HepG2 (cell line): ENCODE measurements around the gene GPC6. TPM values are rescaled to one million over a fixed set of nuclear protein-coding genes. Genes with fewer than 3 reads are reported as not detected.

Experiments used
- ATAC-seq: fragments of 200-7000 bp; cut with Tn5 transposase; 3 replicates; pipeline ENCODE4 v1.9.1; 2020; ENCODE audit warnings: mild to moderate bottlenecking, moderate library complexity
- BruUV-seq: library from RNA; stranded (reverse); fragments of 400-500 nt; replicated peaks from 2 replicates; lab custom pipeline; 2021; lab: Mats Ljungman, UMichigan
- CTCF ChIA-PET: fragments of 300-600 bp; formaldehyde crosslinking; extraction: SDS; loops from one replicate; lab custom pipeline; 2021; ENCODE audit warnings: low total read pairs, inconsistent platforms, low intra/inter-chr PET ratio; lab: Yijun Ruan, JAX
- POLR2A ChIA-PET: fragments of 350-600 bp; sonication (Branson Sonifier 250); formaldehyde crosslinking; loops from one replicate; lab custom pipeline; 2020; ENCODE audit warnings: antibody characterized with exemption, inconsistent platforms; lab: Yijun Ruan, JAX
- DNase-seq: peaks from one replicate; pipeline ENCODE4 v3.0.0-alpha.2; 2015; ENCODE audit warnings: low spot score
- FAIRE-seq: peaks from 3 replicates; lab custom pipeline; 2011; peaks lifted over from hg19 to GRCh38; lab: Jason Lieb, UNC
- H2AFZ ChIP-seq: one replicate; pipeline ENCODE4 v1.6.1; 2011; ENCODE audit warnings: low read length, inconsistent platforms
- H3K27ac ChIP-seq: fragments of 300-600 bp; 3 replicates; pipeline ENCODE4 v1.8.0; 2011; ENCODE audit warnings: mixed run types, mild to moderate bottlenecking, mixed read lengths, low read length, inconsistent platforms; ENCODE audit not compliant: insufficient read depth; ENCODE audit errors: extremely low read length
- H3K27me3 ChIP-seq, 2 experiments: fragments of 200-600 bp in 1 of 2; 2 replicates in 1 of 2; 3 replicates in 1 of 2; pipeline versions ENCODE4 v1.6.0 to v1.8.0; 2011; ENCODE audit warnings: low read length in 2 of 2, mild to moderate bottlenecking in 2 of 2, moderate library complexity in 2 of 2, inconsistent platforms in 1 of 2; ENCODE audit not compliant: insufficient read depth in 2 of 2, control insufficient read depth in 1 of 2
- H3K36me3 ChIP-seq, 2 experiments: fragments of 200-600 bp in 1 of 2; replicated peaks in 1 of 2; 2 replicates in 1 of 2; 3 replicates in 1 of 2; pipeline versions ENCODE4 v1.5.1 to v1.8.0; 2011; ENCODE audit warnings: low read length in 2 of 2, inconsistent platforms in 1 of 2; ENCODE audit not compliant: insufficient read depth in 2 of 2, control insufficient read depth in 1 of 2
- H3K4me1 ChIP-seq: 2 replicates; pipeline ENCODE4 v1.5.1; 2012; ENCODE audit warnings: low read length, inconsistent platforms; ENCODE audit not compliant: insufficient read depth
- H3K4me2 ChIP-seq: 2 replicates; pipeline ENCODE4 v1.6.0; 2011; ENCODE audit warnings: low read depth, low read length, inconsistent platforms
- H3K4me3 ChIP-seq, 3 experiments: fragments of 200-600 bp in 1 of 3; sonication (generic), shearing (Covaris generic) in 1 of 3; replicated peaks in 1 of 3; 2 replicates each; pipeline ENCODE4 v1.5.1; 2011 to 2016; ENCODE audit warnings: low read length in 3 of 3, inconsistent platforms in 2 of 3, low read depth in 2 of 3, mild to moderate bottlenecking in 2 of 3, control low read depth in 1 of 3, mixed read lengths in 1 of 3; ENCODE audit not compliant: insufficient read depth in 1 of 3
- H3K79me2 ChIP-seq: one replicate; pipeline ENCODE4 v1.6.1; 2011; ENCODE audit warnings: low read length, inconsistent platforms; ENCODE audit not compliant: insufficient read depth
- H3K9ac ChIP-seq: 2 replicates; pipeline ENCODE4 v1.6.0; 2011; ENCODE audit warnings: mild to moderate bottlenecking, low read depth, low read length, inconsistent platforms; ENCODE audit not compliant: insufficient read depth
- H3K9me3 ChIP-seq: 2 replicates; pipeline ENCODE4 v1.5.1; 2012; ENCODE audit warnings: mild to moderate bottlenecking, low read length
- H4K20me1 ChIP-seq: 2 replicates; pipeline ENCODE4 v1.6.0; 2011; ENCODE audit warnings: inconsistent platforms, mild to moderate bottlenecking, low read length, moderate library complexity; ENCODE audit not compliant: insufficient read depth
- CBX1 ChIP-seq: IDR thresholded peaks from one replicate; pipeline ENCODE4 v1.6.1; 2016; ENCODE audit warnings: antibody characterized with exemption, low read depth
- HNF1A ChIP-seq, 2 experiments: sonication (generic) in 1 of 2; formaldehyde crosslinking in 1 of 2; IDR thresholded peaks; 2 replicates each; pipeline versions ENCODE4 v1.4.0 to v1.6.1; 2016 to 2020; ENCODE audit warnings: borderline replicate concordance in 1 of 2, low read depth in 1 of 2, mild to moderate bottlenecking in 1 of 2, missing genetic modification reagents in 1 of 2
- HNF1B ChIP-seq: sonication (generic); formaldehyde crosslinking; IDR thresholded peaks from 2 replicates; pipeline ENCODE4 v1.5.1; 2020; ENCODE audit warnings: mild to moderate bottlenecking, moderate library complexity, missing genetic modification reagents
- ISL2 ChIP-seq: sonication (generic); formaldehyde crosslinking; IDR thresholded peaks from 2 replicates; pipeline ENCODE4 v1.5.0; 2020; ENCODE audit warnings: missing genetic modification reagents
- NRL ChIP-seq: sonication (generic); formaldehyde crosslinking; IDR thresholded peaks from 2 replicates; pipeline ENCODE4 v1.5.0; 2020; ENCODE audit warnings: missing genetic modification reagents, mild to moderate bottlenecking, moderate library complexity, borderline replicate concordance
- PAXIP1 ChIP-seq: sonication (generic); formaldehyde crosslinking; conservative IDR thresholded peaks from 2 replicates; pipeline ENCODE4 v1.4.0; 2020; ENCODE audit warnings: mild to moderate bottlenecking, missing genetic modification reagents, moderate library complexity
- POLR2A ChIP-seq, 2 experiments: IDR thresholded peaks; 2 replicates each; pipeline ENCODE4 v1.6.1; 2011; ENCODE audit warnings: low read depth in 2 of 2, low read length in 2 of 2, mild to moderate bottlenecking in 1 of 2, moderate library complexity in 1 of 2; ENCODE audit not compliant: insufficient read depth in 1 of 2
- SIX1 ChIP-seq: sonication (generic); formaldehyde crosslinking; IDR thresholded peaks from 2 replicates; pipeline ENCODE4 v1.4.0; 2020; ENCODE audit warnings: missing genetic modification reagents, borderline replicate concordance
- SOX5 ChIP-seq: IDR thresholded peaks from 2 replicates; pipeline ENCODE4 v1.6.1; 2016; ENCODE audit warnings: borderline replicate concordance
- ZMYM4 ChIP-seq: sonication (generic); formaldehyde crosslinking; IDR thresholded peaks from 2 replicates; pipeline ENCODE4 v1.8.1; 2023; ENCODE audit warnings: mild to moderate bottlenecking, missing genetic modification reagents
- ZNF331 ChIP-seq: sonication (generic); formaldehyde crosslinking; IDR thresholded peaks from 2 replicates; pipeline ENCODE4 v1.4.0; 2020; ENCODE audit warnings: missing genetic modification reagents
- WGBS: methylation state at CpG from one replicate; pipeline ENCODE4 v1.1.6; 2017; ENCODE audit warnings: low lambda C conversion rate; 5-methylcytosine and 5-hydroxymethylcytosine counted together
- in situ Hi-C: cut with HindIII; loops from 2 replicates; pipeline ENCODE4 v1.10.0; 2017; ENCODE audit warnings: low pct_unique_long_range_greater_than_20kb; ENCODE audit not compliant: extremely low pct_ligation_motif_present
- intact Hi-C: fragments of 100-400 bp; cut with micrococcal nuclease; formaldehyde crosslinking; loops from one replicate; pipeline ENCODE4 v1.10.0; 2022; ENCODE audit not compliant: unreplicated experiment
- polyA plus RNA-seq, 8 experiments: library from polyadenylated mRNA; depleted of rRNA in 3 of 8; stranded (reverse) in 7 of 8; unstranded in 1 of 8; fragments of >200 nt; fragmentation: Illumina TruSeq in 4 of 8; extraction: Trizol in 4 of 8; gene quantifications; 2 replicates each; pipeline versions ENCODE4 v1.2.1 to v1.2.3, GENCODE V29; 2011 to 2016; ENCODE audit warnings: low read depth in 4 of 8, missing spikeins in 1 of 8, mixed read lengths in 1 of 8; ENCODE audit not compliant: insufficient read depth in 1 of 8
- total RNA-seq, 5 experiments: library from RNA; depleted of rRNA; stranded (reverse); fragments of >200 nt; fragmentation: Illumina TruSeq; extraction: Trizol; gene quantifications; 2 replicates each; pipeline ENCODE4 v1.2.3, GENCODE V29; 2016; ENCODE audit warnings: low read depth in 1 of 5

The GPC6 gene
- total and polyA plus RNA-seq, 2 of the 13 experiments (the other 11 are each of a cell fraction or from before 2014, with no cell fraction given) = 24.5 to 33.9 TPM

- no peak overlapping the region for H2AFZ ChIP-seq
- H3K4me1 ChIP-seq = peaks cover 41% of the 10 kb centered on the region
- ATAC-seq (peak; percentile 94), FAIRE-seq (peak; percentile 18), DNase-seq (peak; percentile 74)
- H3K27ac ChIP-seq = peak overlapping the region; percentile 98
- TSS peak; percentile 49 for BruUV-seq
- intact Hi-C loops = loop anchor here (2.0 kb wide), 1 partner anchor 519 kb away; no protein-coding TSS in a partner anchor
- whole genome bisulfite sequencing = 15% methylated on average over 4 of the region's 4 CpGs
- H3K9ac ChIP-seq = peak overlapping the region; percentile 73
- peaks cover 3% of the 10 kb centered on the region; the same call in 1 of the 2 replicates for H3K9me3 ChIP-seq
- in situ Hi-C loops = loop anchor here (25.0 kb wide), 1 partner anchor 531 kb away; the partner anchor contains the start of gene GPC6
- no peaks in the 10 kb centered on the region for H3K36me3 ChIP-seq
- H3K79me2 ChIP-seq = no peaks in the 10 kb centered on the region
- H3K27me3 ChIP-seq = no peaks in the 10 kb centered on the region
- ChIA-PET CTCF (no interaction called here), POLR2A (interaction anchor here (0.7 to 2.9 kb wide), 14 partner anchors 7 to 577 kb away, joined by 3 to 17 read pairs (median 6); no protein-coding TSS in a partner anchor)
- peak overlapping the region; percentile 77 for H3K4me2 ChIP-seq
- peak overlapping the region in 2 of 3 experiments; percentile 56 to 58; a peak in 3 of 6 replicates for H3K4me3 ChIP-seq
- H4K20me1 ChIP-seq = no peaks in the 10 kb centered on the region
- TF ChIP-seq SIX1 (CRISPR knock-in tag) (0 out of 2 replicates have a peak, but pooled peaks have one; percentile 23), ISL2 (CRISPR knock-in tag) (0 out of 2 replicates have a peak, but pooled peaks have one; percentile 46), SOX5 (CRISPR knock-in tag) (0 out of 2 replicates have a peak, but pooled peaks have one; percentile 11), CBX1 (no peak), NRL (CRISPR knock-in tag) (no peak), HNF1B (peak; percentile 54; the same call in 1 of the 2 replicates), ZNF331 (CRISPR knock-in tag) (0 out of 2 replicates have a peak, but pooled peaks have one; percentile 23), POLR2A (IDR thresholded peaks at IDR 0.05; ENCODE audit: insufficient read depth in 1 of 2, low read depth in 2 of 2, low read length in 2 of 2) (peak; percentile 73 to 88), HNF1A (IDR thresholded peaks at IDR 0.05; ENCODE audit: low read depth) (peak; percentile 87), HNF1A (CRISPR knock-in tag; IDR thresholded peaks at IDR 0.05; ENCODE audit: borderline replicate concordance) (peak; percentile 75; the same call in 1 of the 2 replicates), ZMYM4 (CRISPR knock-in tag) (peak; percentile 50), PAXIP1 (CRISPR knock-in tag) (peak; percentile 36)
Measured at GRCh38 chr13:93767917-93768409, 541.4 kb downstream of the GPC6 start.
